Retinal pigment epithelial cell (primary cell): ENCODE data around the gene SPATA45.

Experiments
- DNase-seq: peaks from one replicate; pipeline ENCODE4 v3.0.0-alpha.2; 2010; ENCODE audit warnings: low read depth
- H3K4me3 ChIP-seq: 2 replicates; pipeline ENCODE4 v1.5.1; 2011; ENCODE audit warnings: mild to moderate bottlenecking, low read length, control low read depth, moderate library complexity
- TF ChIP-seq, protein P1 (sequence below): conservative IDR thresholded peaks from 2 replicates; pipeline ENCODE4 v1.5.1; 2011; ENCODE audit warnings: low read depth, low read length, control low read depth, inconsistent platforms

SPATA45 gene

DNA sequence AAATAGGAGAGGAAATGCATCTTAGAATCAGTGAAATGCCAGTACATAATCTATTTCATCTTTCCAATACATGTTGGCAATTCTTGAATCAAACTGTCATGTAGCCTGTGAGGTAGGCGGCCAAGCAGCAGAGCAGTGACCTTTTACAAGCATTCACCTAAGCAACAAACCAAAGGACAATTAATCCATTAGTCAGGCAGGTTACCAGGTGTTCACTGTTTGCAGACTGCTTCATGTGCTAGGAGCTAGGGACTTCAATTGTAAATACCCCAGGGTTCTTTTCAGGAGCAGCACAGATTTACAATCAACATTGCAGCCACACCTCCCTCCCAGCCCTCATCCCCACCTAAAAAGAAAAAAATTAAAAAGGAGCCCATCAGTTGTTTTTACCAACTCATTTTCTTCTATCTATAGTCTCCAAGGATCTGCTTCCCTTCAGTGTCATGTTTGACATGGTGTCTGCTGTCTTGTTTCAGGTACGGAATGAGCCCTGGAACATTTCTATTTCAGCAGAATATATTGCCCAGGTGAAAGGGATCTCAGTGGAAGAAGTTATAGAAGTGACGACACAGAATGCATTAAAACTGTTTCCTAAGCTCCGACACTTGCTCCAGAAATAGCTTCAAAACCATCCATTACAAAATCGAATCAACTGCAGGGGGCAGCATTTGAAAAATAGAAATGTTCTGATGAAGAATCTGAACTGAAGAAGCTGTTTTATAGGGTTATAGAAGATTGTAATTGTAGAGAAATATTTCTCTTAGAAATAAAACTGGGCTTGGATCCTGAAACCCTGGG lies 32.7 kb downstream of the SPATA45 start:
- TF ChIP-seq, protein P1, sequence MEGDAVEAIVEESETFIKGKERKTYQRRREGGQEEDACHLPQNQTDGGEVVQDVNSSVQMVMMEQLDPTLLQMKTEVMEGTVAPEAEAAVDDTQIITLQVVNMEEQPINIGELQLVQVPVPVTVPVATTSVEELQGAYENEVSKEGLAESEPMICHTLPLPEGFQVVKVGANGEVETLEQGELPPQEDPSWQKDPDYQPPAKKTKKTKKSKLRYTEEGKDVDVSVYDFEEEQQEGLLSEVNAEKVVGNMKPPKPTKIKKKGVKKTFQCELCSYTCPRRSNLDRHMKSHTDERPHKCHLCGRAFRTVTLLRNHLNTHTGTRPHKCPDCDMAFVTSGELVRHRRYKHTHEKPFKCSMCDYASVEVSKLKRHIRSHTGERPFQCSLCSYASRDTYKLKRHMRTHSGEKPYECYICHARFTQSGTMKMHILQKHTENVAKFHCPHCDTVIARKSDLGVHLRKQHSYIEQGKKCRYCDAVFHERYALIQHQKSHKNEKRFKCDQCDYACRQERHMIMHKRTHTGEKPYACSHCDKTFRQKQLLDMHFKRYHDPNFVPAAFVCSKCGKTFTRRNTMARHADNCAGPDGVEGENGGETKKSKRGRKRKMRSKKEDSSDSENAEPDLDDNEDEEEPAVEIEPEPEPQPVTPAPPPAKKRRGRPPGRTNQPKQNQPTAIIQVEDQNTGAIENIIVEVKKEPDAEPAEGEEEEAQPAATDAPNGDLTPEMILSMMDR: no peak
- DNase-seq: no peak
- H3K4me3 ChIP-seq: no peak overlapping the region

DNA sequence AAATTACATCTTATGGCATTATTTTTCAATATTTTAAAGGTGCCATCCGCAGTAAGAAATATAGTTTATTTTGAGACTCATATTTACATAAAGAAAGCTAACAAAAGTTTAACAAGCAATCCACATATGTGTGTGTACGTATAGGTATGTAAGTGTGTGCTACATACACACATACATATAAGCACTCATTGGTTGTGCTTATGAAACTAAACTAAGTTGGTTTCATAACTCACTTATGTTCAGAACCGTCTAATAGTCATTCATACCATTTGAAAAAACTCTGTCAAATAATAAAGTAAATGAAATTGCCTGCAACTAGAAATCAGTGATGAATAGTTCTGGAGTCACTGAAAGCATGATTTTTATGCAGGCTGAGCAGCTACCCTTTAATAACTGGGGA lies 41.7 kb downstream of the SPATA45 start:
- no peak for DNase-seq
- TF ChIP-seq, protein P1: no peak
- no peak overlapping the region for H3K4me3 ChIP-seq

DNA sequence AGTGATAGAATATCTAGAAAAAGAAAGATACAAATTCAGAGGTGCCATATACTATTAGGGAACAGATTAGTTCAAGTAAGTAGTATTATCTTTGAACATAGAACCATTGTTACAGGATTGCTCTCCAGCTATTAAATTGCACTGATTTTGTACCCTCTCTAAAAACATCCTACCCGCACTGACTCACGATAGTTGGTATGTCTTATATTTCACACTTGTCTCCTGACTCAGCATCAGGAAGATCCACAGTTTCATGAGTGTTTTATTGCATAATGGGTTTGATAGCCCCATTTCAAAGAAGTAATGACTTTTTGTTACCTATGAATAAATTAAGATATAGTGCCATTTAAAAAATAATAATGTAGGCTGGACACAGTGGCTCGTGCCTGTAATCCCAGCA lies 49.8 kb downstream of the SPATA45 start:
- no peak for DNase-seq
- TF ChIP-seq, protein P1: no peak

DNA sequence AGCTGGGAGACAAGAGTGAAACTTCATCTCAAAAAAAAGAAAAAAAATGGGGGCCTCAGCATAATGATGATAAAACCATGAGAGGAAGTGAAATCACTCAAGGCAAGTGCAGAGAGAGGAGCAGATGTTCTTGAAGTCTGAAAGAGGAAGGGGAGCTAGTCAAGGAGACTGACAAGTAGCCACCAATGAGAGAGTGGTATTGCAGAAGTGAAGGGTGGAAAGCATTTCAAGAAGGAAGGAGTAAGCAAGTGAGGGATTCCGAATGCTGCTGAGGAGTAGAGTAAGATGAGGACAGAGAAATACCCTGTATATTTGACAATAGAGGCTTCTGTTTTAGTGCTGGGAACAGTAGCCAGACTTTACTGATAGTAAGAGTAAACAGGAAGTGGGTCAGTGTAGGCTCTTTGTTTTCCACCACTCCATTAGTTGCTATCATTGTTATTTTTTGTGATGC lies 52.9 kb downstream of the SPATA45 start:
- H3K4me3 ChIP-seq: no peak overlapping the region
- TF ChIP-seq, protein P1: no peak
- no peak for DNase-seq

More for the DNA sequence above, 49.8 kb downstream of the SPATA45 start:
- no peak overlapping the region for H3K4me3 ChIP-seq

DNA sequence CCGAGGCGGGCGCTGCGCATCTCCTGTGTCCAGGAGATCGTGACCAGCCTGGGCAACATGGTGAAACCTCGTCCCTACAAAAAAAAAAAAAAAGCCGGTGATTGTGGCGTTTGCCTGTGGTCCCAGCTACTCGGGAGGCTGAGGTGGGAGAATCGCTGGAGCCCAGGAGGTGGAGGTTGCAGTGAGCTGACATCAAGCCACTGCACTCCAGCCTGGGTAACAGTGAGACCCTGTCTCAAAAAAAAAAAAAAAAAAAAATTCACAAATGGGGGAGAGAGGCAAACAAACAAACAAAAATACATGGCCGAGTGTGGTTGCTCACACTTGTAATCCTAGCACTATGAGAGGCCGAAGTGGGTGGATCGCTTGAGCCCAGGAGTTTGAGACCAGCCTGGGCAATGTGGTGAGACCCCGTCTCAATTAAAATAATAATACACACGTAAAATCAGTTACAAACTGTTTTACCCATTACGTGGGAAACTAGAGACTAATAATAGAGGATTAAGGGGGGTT lies 55.0 kb downstream of the SPATA45 start:
- DNase-seq: no peak
- TF ChIP-seq, protein P1: no peak
- peak overlapping the region; percentile 97 for H3K4me3 ChIP-seq

DNA sequence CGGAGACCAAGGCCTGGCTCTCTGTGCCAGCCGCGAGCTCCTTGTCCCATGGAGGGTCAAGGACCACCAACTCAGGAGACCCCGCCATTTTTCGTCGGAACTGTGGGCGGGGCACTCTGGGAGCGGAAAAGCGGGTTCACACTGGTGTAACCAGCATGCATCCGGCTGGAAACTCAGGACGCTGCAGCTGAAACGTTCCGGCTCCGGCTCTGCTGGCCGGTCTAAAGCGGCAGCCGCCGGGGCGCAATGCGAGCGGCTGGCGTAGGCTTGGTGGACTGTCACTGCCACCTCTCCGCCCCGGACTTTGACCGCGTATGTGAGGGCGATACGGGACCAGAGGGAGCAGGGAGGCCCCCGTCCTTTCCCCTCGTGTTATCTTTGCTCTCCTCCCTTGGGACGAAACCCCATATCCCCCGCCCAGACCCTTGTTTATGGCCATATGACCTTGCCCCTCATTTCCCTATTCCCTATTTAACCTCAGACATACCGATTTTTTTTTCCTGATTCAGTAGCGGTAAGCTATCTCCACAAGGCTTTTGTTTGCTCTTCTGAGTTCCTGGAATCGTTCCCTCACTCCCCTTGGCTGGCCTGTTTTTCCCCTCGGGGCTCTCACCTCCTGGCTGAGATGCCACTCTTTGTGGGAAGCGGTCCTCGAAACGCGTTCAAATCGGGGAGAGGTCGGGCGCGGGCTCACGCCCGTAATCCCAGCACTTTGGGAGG lies 55.6 kb downstream of the SPATA45 start, which contains the start of the genes NSL1 and TATDN3:
TSS of gene NSL1 (minus strand) at position 102 of the 720 bp plus-strand sequence. CDS start at position 88, 14 bp downstream.
TSS of gene TATDN3 (plus strand) at position 219 of the 720 bp plus-strand sequence. CDS start at position 247, 28 bp downstream.
- TF ChIP-seq, protein P1: no peak
- H3K4me3 ChIP-seq: peak within 1 kb of the TSS; percentile 97
- peak; percentile 76 for DNase-seq
